Inflammatory macrophage (primary cell): ENCODE data around the gene GCNT4.

Source experiments
- DNase-seq, 2 donors: peaks; one replicate each; pipeline ENCODE4 v3.0.0-alpha.2; 2020 to 2022

Gene GCNT4

GRCh38 chr5:75050415-75050814, 1.9 kb downstream of the GCNT4 start:
- DNase-seq, result peak in 1 of 2 donors; percentile 3

GRCh38 chr5:75049456-75050351, 2.7 kb downstream of the GCNT4 start:
- peak; percentile 59 to 71 for DNase-seq

GRCh38 chr5:75048457-75048953, 3.9 kb downstream of the GCNT4 start:
- no peak for DNase-seq

- DNase-seq, result no peak
Measured at GRCh38 chr5:75047356-75047755, 5.0 kb downstream of the GCNT4 start.

- DNase-seq, result no peak
Measured at GRCh38 chr5:75046366-75047142, 5.8 kb downstream of the GCNT4 start.

- no peak for DNase-seq
Measured at GRCh38 chr5:75045071-75045470, 7.3 kb downstream of the GCNT4 start.

GRCh38 chr5:75044406-75044805, 8.0 kb downstream of the GCNT4 start:
- peak; percentile 48 to 74 for DNase-seq

GRCh38 chr5:75043633-75044264, 8.6 kb downstream of the GCNT4 start:
- no peak for DNase-seq

GRCh38 chr5:75042522-75042921, 9.8 kb downstream of the GCNT4 start:
- DNase-seq, result no peak

GRCh38 chr5:75040973-75041372, 11.4 kb downstream of the GCNT4 start:
- no peak for DNase-seq

GRCh38 chr5:75037106-75037505, 15.3 kb downstream of the GCNT4 start:
- DNase-seq, result peak; percentile 35 to 63

- no peak for DNase-seq
Measured at GRCh38 chr5:75034137-75034739, 18.1 kb downstream of the GCNT4 start.

GRCh38 chr5:75031366-75031765, 21.0 kb downstream of the GCNT4 start:
- no peak for DNase-seq

GRCh38 chr5:75028090-75028489, 24.3 kb downstream of the GCNT4 start:
- DNase-seq, result no peak

- DNase-seq, result no peak
Measured at GRCh38 chr5:75023368-75024159, 28.8 kb downstream of the GCNT4 start.

GRCh38 chr5:75021800-75022199, 30.6 kb downstream of the GCNT4 start:
- DNase-seq, result no peak

GRCh38 chr5:75021219-75021618, 31.1 kb downstream of the GCNT4 start:
- no peak for DNase-seq

- DNase-seq, result no peak
Measured at GRCh38 chr5:75020016-75020656, 32.2 kb downstream of the GCNT4 start.

GRCh38 chr5:75018805-75019587, 33.4 kb downstream of the GCNT4 start:
- DNase-seq, result no peak

- DNase-seq, result no peak
Measured at GRCh38 chr5:75017971-75018370, 34.4 kb downstream of the GCNT4 start.
